Tibial nerve (tissue), 4 donors: ENCODE data around the gene REPS1. TPM values are rescaled to one million over a fixed set of nuclear protein-coding genes. Genes with fewer than 3 reads are reported as not detected.

Experiments
- DNase-seq, 2 donors: peaks; one replicate each; pipeline ENCODE4 v3.0.0-alpha.2; 2019; ENCODE audit warnings: low spot score in 2 of 2
- H3K27ac ChIP-seq, 4 donors: fragments of 200-600 bp; sonication (generic) in 3 of 4; one replicate each; pipeline ENCODE4 v1.5.1; 2017 to 2019; ENCODE audit warnings: mild to moderate bottlenecking in 1 of 4
- H3K27me3 ChIP-seq, 2 donors: fragments of 200-600 bp; sonication (generic) in 1 of 2; one replicate each; pipeline versions ENCODE4 v1.5.1 to v1.6.0; 2017 to 2019
- H3K36me3 ChIP-seq, 3 donors: fragments of 200-600 bp; sonication (generic); one replicate each; pipeline ENCODE4 v1.5.1; 2018 to 2019
- H3K4me1 ChIP-seq, 4 donors: fragments of 200-600 bp; sonication (generic) in 3 of 4; one replicate each; pipeline ENCODE4 v1.5.1; 2017 to 2019
- H3K4me3 ChIP-seq, 4 donors: fragments of 200-600 bp; sonication (generic) in 3 of 4; one replicate each; pipeline ENCODE4 v1.5.1; 2017 to 2019; ENCODE audit warnings: mild to moderate bottlenecking in 1 of 4, moderate library complexity in 1 of 4
- H3K9me3 ChIP-seq, 4 donors: fragments of 200-600 bp; sonication (generic) in 3 of 4; one replicate each; pipeline ENCODE4 v1.5.1; 2017 to 2019
- EP300 ChIP-seq, 2 donors: sonication (generic); formaldehyde crosslinking; IDR thresholded peaks; one replicate each; pipeline ENCODE4 v1.6.1; 2017; ENCODE audit warnings: antibody characterized with exemption in 2 of 2, mild to moderate bottlenecking in 1 of 2
- POLR2A ChIP-seq, 2 donors: fragments of 450-650 bp; IDR thresholded peaks; one replicate each; pipeline ENCODE4 v1.6.1; 2017; ENCODE audit warnings: antibody characterized with exemption in 2 of 2, mild to moderate bottlenecking in 2 of 2, moderate library complexity in 2 of 2
- WGBS, 2 donors: methylation state at CpG; one replicate each; pipeline ENCODE4 v1.1.5; 2018; 5-methylcytosine and 5-hydroxymethylcytosine counted together
- total RNA-seq, 4 donors: library from RNA; depleted of rRNA; stranded (reverse); fragments of >200 nt; gene quantifications; one replicate each; pipeline ENCODE4 v1.1.0, GENCODE V29; 2016
- TF ChIP-seq, protein P1 (sequence below), 5 experiments: fragments of 200-600 bp in 3 of 5; fragments of 450-650 bp in 2 of 5; sonication (generic) in 3 of 5; IDR thresholded peaks; one replicate each; pipeline ENCODE4 v1.5.1; 2016 to 2019; ENCODE audit warnings: antibody characterized with exemption in 5 of 5, mild to moderate bottlenecking in 3 of 5, moderate library complexity in 2 of 5

The REPS1 gene
- total RNA-seq, 4 donors from 2014 or later: 31.0 to 66.0 (median 50.6) TPM

DNA sequence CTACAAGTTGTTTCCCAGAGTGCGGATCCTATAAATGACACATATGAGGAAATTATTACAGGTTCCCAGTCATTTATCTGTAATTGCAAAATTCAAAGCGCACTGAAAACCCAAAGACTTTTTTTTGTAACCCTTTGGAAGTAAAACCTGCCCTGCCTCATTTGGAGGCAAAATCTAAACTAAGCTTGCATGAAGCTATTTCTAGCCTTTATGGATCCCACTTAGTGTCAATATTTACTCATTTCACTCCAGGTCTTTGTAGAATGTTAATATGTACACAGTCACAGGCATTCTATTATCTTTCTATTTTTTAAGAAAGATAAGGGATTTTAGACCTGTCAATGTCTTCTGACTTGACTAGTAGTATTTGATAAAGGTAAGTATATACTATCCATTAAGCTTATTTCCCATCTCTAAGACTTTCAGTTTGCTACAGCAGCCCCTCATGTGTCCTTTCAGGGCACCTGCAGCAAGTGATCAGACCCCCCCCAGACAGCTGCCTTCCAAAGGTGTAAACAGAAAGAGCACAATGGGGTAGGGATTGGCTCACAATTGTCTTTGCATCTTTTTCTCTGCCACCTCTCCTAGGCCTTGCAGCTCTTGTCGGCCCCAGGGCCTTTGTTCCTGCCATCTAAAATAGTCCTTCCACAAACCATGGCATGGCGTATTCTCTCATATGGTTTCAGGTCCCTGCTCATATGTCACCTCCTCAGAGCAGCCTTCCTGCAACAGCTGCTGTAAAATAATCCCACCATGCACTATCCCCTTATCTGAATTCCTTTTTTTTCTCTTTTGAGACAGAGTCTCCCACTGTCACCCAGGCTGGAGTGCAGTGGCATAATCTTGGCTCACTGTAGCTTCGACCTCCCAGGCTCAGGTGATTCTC is 1.3 kb upstream of the REPS1 start:
- no peaks in the 10 kb centered on the region for H3K36me3 ChIP-seq
- H3K9me3 ChIP-seq: no peaks in the 10 kb centered on the region
- H3K4me1 ChIP-seq: peaks cover 0 to 31% (median 11%) of the 10 kb centered on the region in 4 donors
- no peaks in the 10 kb centered on the region for H3K27me3 ChIP-seq
- no peak overlapping the region for H3K27ac ChIP-seq
- 94 to 96% methylated on average over 5 of the region's 5 CpGs for WGBS, 2 donors
- DNase-seq: no peak
- H3K4me3 ChIP-seq: peak overlapping the region in 1 of 4 donors; percentile 91
- TF ChIP-seq EP300 (IDR thresholded peaks at IDR 0.05) (no peak), POLR2A (IDR thresholded peaks at IDR 0.05) (no peak)
- TF ChIP-seq, protein P1, sequence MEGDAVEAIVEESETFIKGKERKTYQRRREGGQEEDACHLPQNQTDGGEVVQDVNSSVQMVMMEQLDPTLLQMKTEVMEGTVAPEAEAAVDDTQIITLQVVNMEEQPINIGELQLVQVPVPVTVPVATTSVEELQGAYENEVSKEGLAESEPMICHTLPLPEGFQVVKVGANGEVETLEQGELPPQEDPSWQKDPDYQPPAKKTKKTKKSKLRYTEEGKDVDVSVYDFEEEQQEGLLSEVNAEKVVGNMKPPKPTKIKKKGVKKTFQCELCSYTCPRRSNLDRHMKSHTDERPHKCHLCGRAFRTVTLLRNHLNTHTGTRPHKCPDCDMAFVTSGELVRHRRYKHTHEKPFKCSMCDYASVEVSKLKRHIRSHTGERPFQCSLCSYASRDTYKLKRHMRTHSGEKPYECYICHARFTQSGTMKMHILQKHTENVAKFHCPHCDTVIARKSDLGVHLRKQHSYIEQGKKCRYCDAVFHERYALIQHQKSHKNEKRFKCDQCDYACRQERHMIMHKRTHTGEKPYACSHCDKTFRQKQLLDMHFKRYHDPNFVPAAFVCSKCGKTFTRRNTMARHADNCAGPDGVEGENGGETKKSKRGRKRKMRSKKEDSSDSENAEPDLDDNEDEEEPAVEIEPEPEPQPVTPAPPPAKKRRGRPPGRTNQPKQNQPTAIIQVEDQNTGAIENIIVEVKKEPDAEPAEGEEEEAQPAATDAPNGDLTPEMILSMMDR (IDR thresholded peaks at IDR 0.05): no peak

DNA sequence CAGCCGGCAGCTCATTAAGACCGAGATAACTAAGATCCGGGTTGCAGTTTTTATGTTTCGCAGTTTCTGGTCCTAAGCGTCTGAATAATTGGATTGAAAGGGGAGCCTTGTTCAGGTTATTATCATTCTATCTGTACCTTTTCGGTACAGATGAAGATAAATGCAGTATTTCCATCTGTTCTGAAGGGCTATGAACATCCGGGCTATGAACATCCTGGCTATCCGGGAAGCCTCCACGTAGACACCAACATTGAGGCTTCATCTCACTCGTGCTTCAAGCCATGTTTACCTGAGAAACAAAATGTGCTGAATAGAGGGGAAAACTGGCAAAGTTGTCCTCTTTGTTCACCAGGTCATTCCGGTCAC is 399 bp upstream of the REPS1 start:
- no peaks in the 10 kb centered on the region for H3K27me3 ChIP-seq
- H3K36me3 ChIP-seq: no peaks in the 10 kb centered on the region
- WGBS, 2 donors: 9 to 13% methylated on average over 11 of the region's 11 CpGs
- H3K4me3 ChIP-seq: peak overlapping the region; percentile 74 to 91 (median 80)
- peak overlapping the region in 3 of 4 donors; percentile 88 to 92 (median 89) for H3K27ac ChIP-seq
- H3K9me3 ChIP-seq: no peaks in the 10 kb centered on the region
- peaks cover 0 to 36% (median 11%) of the 10 kb centered on the region in 4 donors for H3K4me1 ChIP-seq
- TF ChIP-seq EP300 (IDR thresholded peaks at IDR 0.05): no peak
- TF ChIP-seq, protein P1 (IDR thresholded peaks at IDR 0.05): peak in 2 of 5 experiments; percentile 9 to 12
- no peak for DNase-seq

DNA sequence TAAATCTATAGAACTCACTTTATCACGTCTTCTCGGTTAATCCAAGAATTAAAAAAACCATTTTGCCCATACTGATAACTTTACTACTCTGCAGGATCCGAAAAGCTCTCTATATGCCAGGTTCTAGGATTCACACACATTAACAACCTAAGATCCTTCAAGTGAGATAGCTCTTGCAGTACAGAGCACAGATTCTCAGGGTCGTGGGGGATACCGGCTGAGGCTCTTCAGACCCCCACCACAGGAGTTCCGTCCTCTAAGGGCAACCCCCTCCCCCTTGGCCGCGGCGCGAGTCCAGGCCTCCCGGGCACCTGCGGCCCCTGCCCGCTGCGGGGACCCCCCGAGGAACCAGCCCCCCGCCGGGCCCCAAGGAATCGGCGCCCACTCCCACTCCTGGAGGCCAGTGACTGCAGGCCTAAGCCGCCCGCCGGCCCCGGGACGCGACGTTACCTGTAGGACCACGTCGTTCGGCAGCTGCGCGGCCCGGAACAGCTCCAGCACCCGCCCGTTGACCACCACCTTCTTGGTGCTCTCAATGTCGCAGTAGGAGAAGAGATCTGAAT is 892 bp downstream of the REPS1 start:
- 0 to 2% methylated on average over 6 to 19 of the region's 35 CpGs for WGBS, 2 donors
- peaks cover 0 to 49% (median 16%) of the 10 kb centered on the region in 4 donors for H3K4me1 ChIP-seq
- no peaks in the 10 kb centered on the region for H3K36me3 ChIP-seq
- DNase-seq: no peak
- no peaks in the 10 kb centered on the region for H3K27me3 ChIP-seq
- no peaks in the 10 kb centered on the region for H3K9me3 ChIP-seq
- peak overlapping the region; percentile 60 to 92 (median 78) for H3K27ac ChIP-seq
- H3K4me3 ChIP-seq: peak overlapping the region; percentile 74 to 91 (median 80)
- TF ChIP-seq POLR2A (IDR thresholded peaks at IDR 0.05) (no peak), EP300 (IDR thresholded peaks at IDR 0.05) (no peak)
- TF ChIP-seq, protein P1 (IDR thresholded peaks at IDR 0.05): no peak

DNA sequence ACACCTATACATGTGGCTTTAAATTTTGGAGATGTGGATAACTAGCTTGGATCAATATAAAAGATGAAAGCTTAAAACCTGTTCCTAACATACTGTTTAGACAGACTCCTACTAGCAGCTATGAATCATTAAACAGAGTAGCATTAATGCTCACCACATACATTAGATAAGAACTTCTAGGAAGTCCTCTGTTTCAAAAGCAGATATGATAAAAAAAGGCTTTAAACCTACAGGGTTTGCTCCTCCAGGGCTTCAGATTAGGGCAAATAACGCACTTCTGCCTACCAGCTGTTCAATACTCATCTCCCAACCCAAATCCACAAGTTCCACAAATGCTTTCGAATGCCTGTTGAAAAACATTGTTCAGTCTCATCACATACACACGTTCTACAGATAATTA is 1.5 kb downstream of the REPS1 start:
- DNase-seq: no peak
- 8 to 12% methylated on average over 3 of the region's 3 CpGs for WGBS, 2 donors
- Histone ChIP-seq H3K27me3 (no peaks in the 10 kb centered on the region), H3K9me3 (no peaks in the 10 kb centered on the region), H3K36me3 (no peaks in the 10 kb centered on the region), H3K4me3 (peak overlapping the region; percentile 74 to 91 (median 80)), H3K4me1 (peaks cover 0 to 55% (median 20%) of the 10 kb centered on the region in 4 donors), H3K27ac (peak overlapping the region in 3 of 4 donors; percentile 67 to 92 (median 88))
- TF ChIP-seq POLR2A (IDR thresholded peaks at IDR 0.05) (no peak), EP300 (IDR thresholded peaks at IDR 0.05) (no peak)
- TF ChIP-seq, protein P1 (IDR thresholded peaks at IDR 0.05): no peak

DNA sequence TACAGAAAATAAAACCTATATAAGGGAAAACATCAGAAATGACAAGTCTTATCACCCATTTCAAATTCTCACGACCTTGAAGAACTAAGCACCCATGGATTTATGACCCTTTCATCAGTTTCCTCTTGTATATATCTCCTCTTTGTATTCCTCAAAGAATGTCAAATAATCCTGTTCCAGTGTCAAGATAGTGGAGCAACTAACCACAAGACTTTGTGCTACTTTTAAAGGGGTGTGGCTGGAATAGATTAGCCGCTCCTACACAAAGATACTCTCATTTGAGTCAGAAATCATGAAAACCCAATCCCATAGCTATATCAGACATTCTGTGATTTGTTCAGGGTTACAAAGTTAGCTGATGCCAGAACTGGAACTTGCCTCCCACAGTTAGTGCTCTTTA is 6.6 kb downstream of the REPS1 start:
- Histone ChIP-seq H3K36me3 (no peaks in the 10 kb centered on the region), H3K4me1 (peaks cover 0 to 67% (median 19%) of the 10 kb centered on the region in 4 donors), H3K27ac (no peak overlapping the region), H3K27me3 (no peaks in the 10 kb centered on the region), H3K9me3 (no peaks in the 10 kb centered on the region), H3K4me3 (no peak overlapping the region)
- DNase-seq: no peak
- 67 to 72% methylated on average over 2 of the region's 2 CpGs for WGBS, 2 donors
- TF ChIP-seq, protein P1 (IDR thresholded peaks at IDR 0.05): no peak
- TF ChIP-seq EP300 (IDR thresholded peaks at IDR 0.05): no peak
- no peak for TF ChIP-seq POLR2A (IDR thresholded peaks at IDR 0.05)
